Cardiac atrium fibroblast (primary cell): ENCODE results near the gene CLIP2. TPM values are rescaled to one million over a fixed set of nuclear protein-coding genes. Genes with fewer than 3 reads are reported as not detected.

Source experiments
- total RNA-seq: library from RNA; depleted of rRNA; stranded (reverse); fragments of >200 nt; gene quantifications from 2 replicates; pipeline ENCODE4 v1.2.3, GENCODE V29; 2015

Gene CLIP2
- 28.9 and 37.7 TPM in 2 replicates for total RNA-seq

DNA sequence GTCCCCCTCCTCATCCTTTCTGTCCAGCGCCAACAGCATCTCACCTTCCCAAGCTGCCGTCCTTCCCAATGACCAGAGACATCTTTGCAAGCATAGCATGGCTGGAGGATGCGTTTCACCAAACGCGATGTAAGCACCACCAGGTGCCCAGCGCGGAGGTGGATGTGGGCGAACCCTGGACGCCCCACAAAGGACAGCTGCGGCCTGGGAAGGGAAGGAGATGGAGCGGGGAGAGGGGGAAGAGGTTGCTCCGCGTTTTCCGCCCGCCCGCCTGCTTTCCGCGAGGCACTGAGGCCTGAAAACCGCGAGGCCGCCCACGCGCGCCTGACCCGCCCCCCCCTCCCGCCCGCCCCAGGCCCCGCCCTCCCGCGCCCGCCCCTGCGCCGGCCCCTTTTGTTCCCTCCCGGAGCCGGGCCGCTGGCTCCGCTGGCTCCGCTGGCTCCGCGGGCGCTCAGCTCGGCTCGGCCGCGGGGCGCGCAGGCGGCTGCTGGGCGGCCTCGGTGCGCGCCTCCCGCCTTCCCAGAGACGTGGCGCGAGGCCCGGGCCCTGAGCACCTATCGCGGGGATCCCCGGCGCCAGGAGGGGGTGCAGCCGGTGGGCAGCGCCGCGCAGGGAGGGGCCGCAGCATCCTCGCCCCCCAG is at the start of gene CLIP2:
CLIP2 (plus strand) TSS at position 390 of the 641 bp plus-strand sequence. CDS start 28,140 bp downstream, outside the sequence.

DNA sequence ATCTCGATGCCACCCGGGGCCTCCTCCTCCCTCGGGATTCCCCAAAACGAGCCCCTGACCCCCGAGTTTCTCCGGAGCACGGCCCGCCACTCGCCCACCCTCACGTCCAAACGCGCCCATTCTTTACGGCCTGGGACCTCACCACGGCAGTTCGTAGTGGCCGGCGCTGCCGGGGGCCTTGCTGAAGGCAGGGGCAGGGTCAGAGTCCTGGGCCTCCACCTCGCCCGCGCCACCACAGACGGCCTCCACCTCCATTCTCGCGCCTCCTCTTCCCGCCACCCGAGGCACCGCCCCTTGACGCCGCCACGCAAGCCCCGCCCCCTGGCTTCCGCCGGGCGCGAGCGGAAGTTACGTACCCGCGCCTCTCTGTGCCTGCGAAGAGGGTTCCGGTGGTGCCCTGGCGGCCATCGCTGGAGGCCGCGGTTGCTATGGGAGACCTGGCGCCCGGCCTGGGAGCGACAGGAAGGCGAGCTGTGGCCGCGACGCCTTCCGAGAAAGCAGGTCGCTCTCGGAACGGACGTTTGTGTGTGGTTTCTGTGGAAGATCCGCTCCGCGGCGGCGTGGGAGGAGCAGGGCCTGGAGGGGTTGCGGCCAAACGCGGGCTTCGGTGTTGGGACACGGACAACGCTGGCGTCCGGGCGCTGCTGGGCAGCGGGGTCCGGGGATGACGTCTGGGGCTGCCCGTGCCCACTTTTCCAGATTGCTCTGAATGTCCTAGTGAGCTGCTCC is 34.9 kb upstream of the CLIP2 start, which contains the start of gene RFC2:
RFC2 (minus strand) TSS at position 271 of the 729 bp plus-strand sequence; CDS start at position 255, 16 bp downstream.

DNA sequence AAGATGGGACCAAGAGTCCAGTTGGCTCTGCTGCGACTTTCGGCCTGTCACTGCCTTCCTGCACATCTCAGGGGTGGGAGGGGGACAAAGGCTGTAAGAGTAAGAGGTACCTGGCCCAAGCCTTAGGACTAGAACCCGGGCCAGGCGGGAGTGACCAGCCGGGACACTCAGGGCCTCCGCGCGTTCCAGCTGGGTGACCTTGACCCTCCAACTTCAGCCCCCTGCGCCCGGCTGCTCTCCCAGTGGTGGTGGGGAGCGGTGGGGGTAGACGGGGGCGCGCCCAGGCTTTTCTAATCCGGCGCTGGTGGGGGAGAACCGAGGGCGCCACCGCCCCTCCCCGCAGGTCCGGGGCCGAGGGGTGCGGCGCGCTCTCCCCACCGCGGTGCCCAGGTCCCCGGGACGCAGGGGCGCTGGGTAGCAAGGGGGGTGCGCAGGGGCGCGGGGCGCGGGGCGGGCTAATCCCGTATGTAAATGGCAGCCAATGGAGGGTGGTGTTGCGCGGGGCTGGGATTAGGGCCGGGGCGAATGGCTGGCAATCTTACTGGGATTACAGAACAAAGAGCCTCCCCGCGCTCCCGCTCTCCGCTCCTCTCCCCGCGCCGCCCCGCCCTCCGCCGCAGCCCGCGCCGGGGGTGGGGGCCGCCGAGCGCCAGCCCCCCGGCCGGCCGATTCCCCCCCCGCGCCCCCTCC is 164.3 kb downstream of the CLIP2 start, which contains the start of gene GTF2IRD1:
GTF2IRD1 (plus strand) TSS at position 585 of the 690 bp plus-strand sequence. CDS start 54,175 bp downstream, outside the sequence.

Other genes with a start within 250 kb of the CLIP2 start
- 19.4 and 23.3 TPM in 2 replicates for gene LIMK1, start 205.6 kb upstream of the CLIP2 start, total RNA-seq
- gene EIF4H, start 115.1 kb upstream of the CLIP2 start, total RNA-seq = 257 and 305 TPM in 2 replicates
- 3.7 TPM in 1 of 2 replicates, not detected in the other for gene LAT2, start 79.4 kb upstream of the CLIP2 start, total RNA-seq
- 9.9 and 15.6 TPM in 2 replicates for gene RFC2, start 35.0 kb upstream of the CLIP2 start, total RNA-seq
- 4.5 and 12.3 TPM in 2 replicates for gene GTF2IRD1, start 164.5 kb downstream of the CLIP2 start, total RNA-seq